PFSK-1 (cell line): Measurements from ENCODE around the gene RAB11FIP3.

ENCODE experiments used
- FOXP2 ChIP-seq: optimal IDR thresholded peaks from 2 replicates; pipeline ENCODE3; 2011; ENCODE audit warnings: borderline replicate concordance, control low read depth, inconsistent platforms; ENCODE audit not compliant: insufficient read depth; ENCODE audit errors: extremely low read length, extremely low read depth
- POLR2AphosphoS5 ChIP-seq: IDR thresholded peaks from 2 replicates; pipeline ENCODE4 v1.6.1; 2012; ENCODE audit warnings: low read depth, mild to moderate bottlenecking, control low read depth, low read length, moderate library complexity
- REST ChIP-seq, 2 experiments: IDR thresholded peaks; 2 replicates each; pipeline versions ENCODE4 v1.6.1 to v1.8.0; 2011 to 2012; ENCODE audit warnings: low read depth in 2 of 2, low read length in 2 of 2, control low read depth in 1 of 2, inconsistent platforms in 1 of 2, mild to moderate bottlenecking in 1 of 2, moderate library complexity in 1 of 2; ENCODE audit not compliant: insufficient read depth in 1 of 2
- SIN3A ChIP-seq: IDR thresholded peaks from 2 replicates; pipeline ENCODE4 v1.6.1; 2012; ENCODE audit warnings: mild to moderate bottlenecking, low read length, moderate library complexity, borderline replicate concordance; ENCODE audit not compliant: insufficient read depth
- TAF1 ChIP-seq: IDR thresholded peaks from 2 replicates; pipeline ENCODE4 v1.6.1; 2012; ENCODE audit warnings: low read length, control low read depth, borderline replicate concordance; ENCODE audit not compliant: insufficient read depth

Gene RAB11FIP3

GRCh38 chr16:537415-538335 is 112.2 kb downstream of the RAB11FIP3 start:
- TF ChIP-seq FOXP2 (no peak), REST (IDR thresholded peaks at IDR 0.05; ENCODE audit: insufficient read depth in 1 of 2, low read depth in 2 of 2, low read length in 2 of 2) (no peak), POLR2AphosphoS5 (no peak), SIN3A (no peak), TAF1 (no peak)

GRCh38 chr16:539901-540530 is 114.6 kb downstream of the RAB11FIP3 start:
- TF ChIP-seq FOXP2 (peak; percentile 58), TAF1 (no peak)

GRCh38 chr16:540645-541340 is 115.3 kb downstream of the RAB11FIP3 start:
- TF ChIP-seq REST (IDR thresholded peaks at IDR 0.05; ENCODE audit: insufficient read depth in 1 of 2, low read depth in 2 of 2, low read length in 2 of 2) (no peak), TAF1 (no peak), FOXP2 (no peak), SIN3A (no peak), POLR2AphosphoS5 (no peak)

DNA sequence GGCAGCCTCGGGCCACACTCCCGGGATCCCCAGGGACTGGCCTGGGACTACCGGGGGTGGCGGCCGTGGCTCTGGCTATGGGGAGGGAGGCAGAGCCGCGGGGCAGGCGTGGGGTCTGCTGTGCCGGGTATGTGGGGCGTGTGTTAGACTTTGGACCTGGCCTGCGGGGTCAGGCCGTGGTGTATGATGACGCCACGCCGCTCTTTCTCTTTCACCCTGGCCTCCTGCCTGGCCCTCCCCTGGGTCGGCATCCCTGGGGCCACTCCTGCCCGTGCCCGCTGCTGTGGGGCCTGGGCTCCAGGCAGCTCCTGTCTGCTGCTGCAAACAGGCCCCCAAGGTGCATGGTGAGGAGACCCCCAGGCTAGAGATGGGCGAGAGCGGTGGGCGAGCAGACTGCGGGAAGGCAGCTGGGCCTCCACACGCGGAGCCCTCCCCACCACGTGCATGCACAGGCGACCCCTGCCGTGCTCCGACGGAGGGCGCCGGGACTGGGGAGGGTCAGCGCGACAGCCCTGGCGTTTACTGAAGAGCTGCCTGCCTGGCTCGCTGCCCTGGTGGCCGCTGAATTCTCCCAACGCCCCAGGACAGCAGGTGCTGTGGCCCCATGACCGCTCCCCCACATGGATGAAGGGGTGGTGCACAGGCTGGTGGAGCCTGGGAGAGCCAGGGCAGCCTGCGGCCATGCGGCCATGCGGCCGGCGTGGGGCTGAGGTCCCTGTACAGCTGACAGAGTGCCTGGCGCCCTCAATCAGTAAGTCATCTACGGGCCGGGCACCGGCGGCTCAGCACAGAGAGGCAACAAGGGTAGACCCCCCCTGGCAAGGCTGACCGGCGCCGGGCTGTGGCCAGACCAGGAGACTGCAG is 118.1 kb downstream of the RAB11FIP3 start:
- no peak for TF ChIP-seq POLR2AphosphoS5
- no peak for TF ChIP-seq TAF1
- no peak for TF ChIP-seq REST (IDR thresholded peaks at IDR 0.05; ENCODE audit: insufficient read depth in 1 of 2, low read depth in 2 of 2, low read length in 2 of 2)
- no peak for TF ChIP-seq FOXP2
- TF ChIP-seq SIN3A: no peak
